GM18870 (cell line): Measurements from ENCODE around the gene CDRT4.
"Not testable (repeated sequence)": the region's sequence is repeated elsewhere in the genome, so short reads cannot be mapped to it uniquely, and the experiment has no call there.

Experiments used
- ATAC-seq: cut with Tn5 transposase; IDR thresholded peaks from one replicate; pipeline ENCODE4 v1.9.1; 2021; ENCODE audit warnings: moderate library complexity; ENCODE audit not compliant: unreplicated experiment

The CDRT4 gene

DNA sequence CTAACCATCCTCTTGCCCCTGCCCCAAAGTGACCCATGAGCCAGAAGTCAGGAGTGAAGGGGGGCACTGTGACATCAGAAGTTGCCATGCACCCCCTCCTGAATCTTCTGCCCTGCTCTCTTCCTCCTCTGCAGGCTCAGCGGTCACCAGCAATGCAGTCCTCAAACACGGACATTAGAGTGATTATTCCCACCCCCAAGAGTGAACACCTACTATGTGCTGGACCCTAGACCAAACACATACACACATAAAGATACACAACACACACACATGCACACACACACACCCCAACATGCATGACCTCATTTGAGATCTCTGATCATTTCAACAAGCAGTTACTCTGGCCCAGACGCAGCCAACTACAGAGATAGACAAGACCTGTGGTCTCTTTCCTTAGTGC lies at the start of gene CDRT4:
CDRT4 (minus strand) TSS at position 30 of the 400 bp plus-strand sequence. CDS start 27,383 bp downstream, outside the sequence.
- ATAC-seq, result no peak

DNA sequence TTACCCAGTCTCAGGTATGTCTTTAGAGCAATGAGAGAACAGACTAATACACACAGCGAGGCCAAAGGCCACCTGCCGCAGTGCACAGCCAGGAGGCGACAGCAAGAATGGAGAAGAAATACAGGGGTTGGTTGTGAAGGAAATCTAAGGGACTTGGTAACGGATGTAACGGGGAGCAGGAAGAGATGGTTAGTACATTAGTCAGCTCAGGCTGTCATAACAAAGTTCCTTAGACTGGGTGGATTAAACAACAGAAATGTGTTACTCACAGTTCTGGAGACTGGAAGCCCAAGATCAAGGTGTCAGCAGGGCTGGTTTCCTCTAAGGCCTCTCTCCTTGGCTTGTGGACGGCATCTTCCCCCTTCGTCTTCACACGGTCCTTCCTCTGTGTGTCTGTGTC lies 48.7 kb upstream of the CDRT4 start:
- ATAC-seq, result no peak

DNA sequence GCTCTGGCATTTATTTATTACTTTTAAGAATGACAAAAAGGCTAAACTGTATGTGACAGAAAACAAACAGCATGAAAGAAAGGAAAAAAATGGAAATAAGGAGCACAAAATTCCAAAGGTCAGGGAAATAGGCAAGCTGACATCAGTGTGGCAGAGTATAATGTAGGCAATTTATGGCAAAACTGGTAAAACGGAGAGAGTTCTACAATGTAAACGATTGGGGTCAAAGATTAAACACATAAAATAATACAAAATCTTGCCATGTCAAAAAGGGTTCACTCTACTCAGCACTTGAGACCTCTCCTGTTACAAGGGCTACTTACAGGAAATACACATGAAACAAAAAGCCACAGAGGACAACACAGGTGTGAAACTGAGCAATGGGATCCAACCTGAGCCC lies 47.0 kb upstream of the CDRT4 start:
- ATAC-seq, result no peak

DNA sequence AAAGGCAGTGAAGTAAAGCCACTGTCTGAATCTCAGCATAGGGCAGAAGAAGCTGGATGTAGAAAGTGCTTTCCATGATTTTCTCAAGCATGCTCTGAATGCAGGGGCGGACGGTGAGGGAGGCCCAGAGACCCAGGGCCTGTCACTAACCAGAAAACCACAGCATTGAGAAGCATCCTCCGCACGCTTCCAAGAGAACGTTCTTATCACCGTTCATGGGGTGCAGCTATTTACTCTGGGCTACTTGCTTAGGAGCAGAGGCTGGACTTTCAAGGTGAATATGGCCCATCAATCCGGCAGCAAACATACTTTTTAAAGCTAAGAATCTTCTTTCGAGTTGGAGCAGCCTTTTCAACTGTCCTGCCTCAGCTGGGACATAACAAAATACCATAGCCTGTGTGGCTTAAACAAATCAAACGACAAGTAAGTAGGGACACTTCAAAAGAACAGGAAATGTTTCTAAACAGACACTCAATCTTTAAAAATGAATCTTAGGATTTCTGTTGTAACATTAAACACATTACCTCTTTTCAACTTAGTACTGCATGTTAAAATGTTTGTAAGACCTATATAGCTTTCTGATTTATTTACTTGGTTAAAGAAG lies 46.5 kb upstream of the CDRT4 start:
- no peak for ATAC-seq

DNA sequence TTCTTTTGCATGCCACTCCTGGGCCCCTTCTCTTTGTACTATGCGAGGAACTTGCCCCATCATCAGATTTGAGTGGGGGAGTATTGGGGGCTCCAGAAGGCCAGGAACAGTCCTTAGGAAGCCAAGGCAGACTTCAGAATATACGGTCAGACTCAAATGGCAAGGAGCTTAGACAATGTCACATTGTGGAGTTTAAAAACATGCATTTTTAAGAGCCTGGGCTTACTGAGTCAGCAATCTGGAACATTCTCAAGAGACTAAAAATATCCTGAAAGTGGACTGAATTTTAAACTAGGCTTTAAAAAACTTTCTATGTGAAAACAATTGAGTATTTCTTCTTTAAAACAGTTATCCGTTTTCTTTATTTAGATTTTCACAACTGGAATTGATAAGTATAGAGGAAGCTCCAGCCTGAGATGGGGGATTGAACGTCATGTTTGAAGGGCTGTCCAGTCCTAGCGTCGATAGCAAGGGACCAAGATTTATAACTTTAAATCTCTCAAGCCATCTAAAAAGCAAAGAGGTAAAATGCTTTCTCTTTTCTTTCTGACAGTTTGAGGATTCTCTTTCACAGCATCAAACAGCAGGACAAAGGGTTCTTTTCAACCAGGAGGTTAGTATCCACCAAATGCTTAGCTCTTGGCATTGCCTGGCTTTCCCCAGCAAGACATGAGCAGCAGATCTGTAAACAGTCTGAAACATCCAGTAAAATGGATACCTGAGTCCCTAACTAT lies 45.8 kb upstream of the CDRT4 start:
- ATAC-seq, result no peak

DNA sequence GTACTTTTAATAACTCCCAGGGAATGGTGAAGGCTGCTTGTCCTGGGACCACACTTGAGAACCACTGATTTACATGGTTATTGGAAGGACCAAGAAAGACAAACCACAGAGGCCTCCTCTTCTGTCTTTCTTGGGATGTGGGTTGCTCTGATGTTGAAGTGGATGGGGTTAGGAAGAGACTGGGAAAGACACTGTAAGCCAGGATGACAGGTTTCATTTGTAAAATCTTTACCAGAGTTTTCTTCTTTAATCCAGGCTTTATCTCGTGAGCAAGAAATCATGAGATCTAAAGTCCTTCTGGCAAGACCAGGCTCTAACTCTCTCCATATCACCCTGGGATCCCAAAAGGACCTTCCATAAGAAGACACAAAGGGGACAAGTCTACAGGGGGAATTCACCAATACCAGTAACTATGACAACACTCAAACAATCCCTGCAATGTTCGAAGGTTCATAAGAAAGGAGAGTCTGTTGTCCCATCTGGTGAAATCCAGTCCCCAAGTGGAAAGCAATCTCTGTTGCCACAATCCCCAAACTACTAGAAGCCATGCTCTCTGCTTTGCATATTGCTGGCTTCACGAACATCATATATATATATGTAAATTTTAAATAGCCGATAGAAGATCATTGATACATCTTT lies 44.8 kb upstream of the CDRT4 start:
- no peak for ATAC-seq

DNA sequence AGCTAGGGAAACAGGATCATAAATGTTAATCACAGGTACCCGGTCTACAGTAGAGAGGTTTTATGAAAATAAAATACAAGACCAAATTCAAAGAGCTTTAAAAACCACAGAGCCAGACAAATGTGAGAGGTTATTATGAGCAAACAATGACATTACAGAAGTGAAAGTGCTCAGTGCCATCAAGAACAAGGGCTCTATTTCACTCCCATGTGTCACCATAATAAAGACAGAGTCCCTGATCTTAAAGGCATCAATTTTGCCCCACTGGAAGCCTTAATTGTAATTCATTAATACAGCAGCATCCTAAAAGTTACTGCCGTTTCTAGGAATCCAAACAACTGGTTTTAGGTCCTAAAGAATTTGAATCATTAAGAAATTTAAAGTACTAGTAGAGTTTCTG lies 43.7 kb upstream of the CDRT4 start:
- no peak for ATAC-seq

DNA sequence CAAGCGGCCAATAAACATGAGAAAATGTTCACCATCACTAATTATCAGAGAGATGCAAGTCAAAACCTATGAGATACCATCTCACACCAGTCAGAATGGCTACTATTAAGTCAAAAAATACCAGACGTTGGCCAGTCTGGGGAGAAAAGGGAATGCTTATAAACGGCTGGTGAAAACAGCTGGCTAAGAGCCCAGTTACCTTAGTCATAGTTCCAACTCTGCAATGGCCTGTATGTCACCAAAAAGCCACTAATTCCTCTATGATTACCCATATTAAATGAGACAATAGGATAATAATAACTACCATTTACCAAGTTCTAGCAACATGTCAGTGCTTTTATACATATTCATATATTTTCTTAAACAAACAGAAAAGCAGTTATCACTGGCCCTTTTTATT lies 42.9 kb upstream of the CDRT4 start:
- ATAC-seq, result no peak

DNA sequence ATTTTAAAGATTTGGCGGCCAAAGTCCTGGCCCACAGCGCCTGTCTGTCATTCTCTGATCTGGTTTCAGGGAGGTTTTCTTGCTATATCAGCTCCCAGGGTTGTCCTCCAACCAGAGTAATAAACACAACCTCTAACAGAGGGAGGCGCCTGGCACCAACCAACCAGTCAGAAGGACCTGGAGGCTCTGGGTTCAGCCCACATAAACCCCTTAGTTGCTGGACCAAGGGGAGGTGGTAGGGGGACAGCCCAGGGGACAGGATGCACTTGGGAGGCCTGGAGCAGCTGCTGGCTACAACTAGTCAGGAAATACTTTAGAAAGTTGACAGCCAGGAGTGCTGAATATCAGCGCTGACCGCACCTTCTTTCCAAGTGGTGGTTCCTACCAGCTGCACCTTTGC lies 41.7 kb upstream of the CDRT4 start:
- no peak for ATAC-seq

DNA sequence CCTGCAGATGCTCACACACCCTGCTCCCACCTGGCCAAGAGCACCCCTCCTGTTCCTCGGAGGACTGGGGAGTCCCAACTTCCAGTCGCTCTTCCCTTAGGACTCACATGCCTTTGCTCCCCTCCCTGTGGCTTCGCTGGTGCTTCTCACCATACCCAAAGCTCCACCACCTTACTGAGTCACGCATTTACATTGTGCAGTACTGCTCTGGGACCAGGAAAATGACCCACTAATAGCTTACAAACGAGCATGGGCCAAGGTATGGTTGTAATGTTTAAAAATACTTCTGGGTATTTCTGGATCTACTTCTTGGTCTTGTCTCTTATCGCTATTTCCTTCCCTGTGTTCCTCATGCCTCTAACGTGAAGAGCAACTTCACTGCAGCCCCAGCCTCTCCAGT lies 41.0 kb upstream of the CDRT4 start:
- no peak for ATAC-seq

DNA sequence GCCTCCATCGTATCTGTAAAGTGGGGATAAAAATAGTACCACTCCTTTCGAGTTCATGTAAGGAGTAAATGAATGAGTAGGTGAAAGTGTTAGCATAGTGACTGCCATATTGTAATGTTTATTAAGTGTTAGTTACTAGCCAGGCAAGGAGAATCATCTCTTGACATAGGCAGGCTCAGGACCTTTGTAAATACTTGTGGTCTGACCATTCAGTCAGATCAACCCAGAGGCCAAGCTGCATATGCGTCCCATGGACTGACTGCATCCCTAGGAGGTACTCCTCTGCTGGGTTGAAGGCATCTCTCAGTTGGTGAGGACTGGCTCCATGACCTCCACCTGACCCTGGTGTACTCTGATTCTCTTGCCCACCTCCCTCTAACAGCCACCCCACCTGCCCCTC lies 40.5 kb upstream of the CDRT4 start:
- ATAC-seq, result no peak

DNA sequence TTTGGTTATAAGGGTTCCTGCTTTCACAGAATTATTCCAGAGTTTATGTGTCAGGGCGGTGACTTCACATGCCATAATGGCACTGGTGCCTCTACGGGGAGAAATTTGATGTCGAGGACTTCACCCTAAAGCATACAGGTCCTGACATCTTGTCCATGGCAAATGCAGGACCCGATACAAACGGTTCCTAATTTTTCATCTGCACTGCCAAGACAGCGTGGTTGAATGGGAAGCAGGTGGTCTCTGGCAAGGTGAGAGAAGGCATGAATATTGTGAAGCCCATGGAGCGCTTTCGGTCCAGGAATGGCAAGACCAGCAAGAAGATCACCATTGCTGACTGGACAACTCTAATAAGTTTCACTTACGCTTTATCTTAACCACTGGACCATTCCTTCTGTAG lies 39.6 kb upstream of the CDRT4 start:
- ATAC-seq, result no peak

DNA sequence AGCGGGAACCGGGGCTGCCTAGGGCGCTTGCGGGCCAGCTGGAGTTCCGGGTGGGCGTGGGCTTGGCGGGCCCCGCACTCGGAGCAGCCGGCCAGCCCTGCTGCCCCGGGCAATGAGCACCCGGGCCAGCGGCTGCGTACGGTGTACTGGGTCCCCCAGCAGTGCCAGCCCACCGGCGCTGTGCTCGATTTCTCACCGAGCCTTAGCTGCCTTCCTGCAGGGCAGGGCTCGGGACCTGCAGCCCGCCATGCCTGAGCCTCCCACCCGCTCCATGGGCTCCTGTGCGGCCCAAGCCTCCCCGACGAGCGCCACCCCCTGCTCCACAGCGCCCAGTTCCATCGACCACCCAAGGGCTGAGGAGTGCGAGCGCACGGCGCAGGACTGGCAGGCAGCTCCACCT lies 38.3 kb upstream of the CDRT4 start:
- ATAC-seq, result not testable (repeated sequence)

DNA sequence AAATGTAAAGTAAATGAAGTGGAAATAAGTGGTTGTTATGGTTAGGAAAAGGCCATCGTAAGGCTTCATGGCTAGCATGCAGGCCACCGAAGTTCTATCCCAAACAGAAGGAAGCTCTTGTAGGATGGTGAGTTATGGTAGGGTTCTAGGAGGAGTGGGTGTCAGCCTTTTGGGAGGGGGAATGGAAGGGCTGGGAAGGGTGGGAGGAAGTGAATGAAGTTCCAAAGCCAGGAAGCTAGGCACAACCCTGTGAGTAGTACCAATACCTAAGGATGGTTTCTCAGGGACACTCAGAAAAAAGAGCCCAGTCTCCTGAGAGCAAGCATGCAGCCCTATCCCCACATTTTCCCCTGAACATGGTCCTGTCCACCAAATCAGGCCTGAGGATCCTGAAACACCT lies 36.3 kb upstream of the CDRT4 start:
- no peak for ATAC-seq

DNA sequence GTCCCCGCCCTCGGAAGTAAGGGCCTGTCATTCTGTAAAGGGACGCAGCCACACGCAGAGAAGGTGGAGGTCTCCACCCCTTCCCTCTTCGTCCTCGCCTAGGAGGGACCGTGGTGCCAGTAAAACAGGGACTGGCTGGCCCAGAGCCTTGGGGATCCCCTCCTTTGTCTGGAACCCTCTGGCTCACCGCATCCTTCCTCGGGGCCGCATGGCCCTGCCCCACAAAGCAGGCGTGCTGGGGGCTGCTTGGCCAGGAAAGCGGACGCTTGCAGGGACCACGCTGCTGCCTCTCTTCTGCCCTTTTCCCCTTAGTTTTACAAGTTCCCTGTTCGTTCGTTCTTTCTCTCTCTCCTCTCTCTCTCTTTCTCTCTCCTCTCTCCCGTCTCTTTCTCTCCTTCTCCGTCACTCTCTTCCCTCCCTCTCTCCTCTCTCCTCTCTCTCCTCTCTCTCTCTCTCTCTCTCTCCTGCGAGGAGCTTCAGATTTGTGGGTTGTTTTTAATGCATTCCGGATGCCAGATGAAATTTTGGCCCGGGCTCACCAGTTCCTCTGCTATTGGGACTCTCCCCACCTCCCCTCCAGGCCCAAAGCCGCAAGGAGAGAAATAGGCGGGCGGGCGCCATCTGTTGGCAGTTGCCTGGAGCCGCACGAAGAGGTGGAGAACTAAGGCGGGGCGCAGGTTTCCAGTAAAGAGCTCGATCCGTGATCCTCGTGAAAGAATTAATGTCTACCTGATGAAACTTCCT lies 35.1 kb upstream of the CDRT4 start:
- ATAC-seq, result no peak

DNA sequence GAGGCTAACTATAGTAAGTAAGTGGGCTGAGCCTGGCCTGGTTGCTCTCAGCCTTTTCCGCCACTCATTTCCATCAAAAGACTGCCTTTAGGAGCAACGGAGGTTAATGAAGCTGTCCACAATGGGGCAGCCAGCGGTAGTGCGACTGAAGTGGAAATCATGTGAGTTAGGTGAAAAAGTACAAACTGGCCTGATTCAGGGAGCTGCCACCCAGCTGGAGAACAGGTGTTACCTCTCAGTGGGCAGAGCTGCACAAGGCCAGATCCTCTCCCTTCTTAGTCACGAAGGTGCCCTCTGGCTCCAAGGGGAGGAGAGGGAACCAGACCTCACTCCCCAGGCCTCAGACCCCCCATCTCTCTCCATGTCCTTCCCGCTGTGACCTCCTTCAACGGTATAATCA lies 34.4 kb upstream of the CDRT4 start:
- no peak for ATAC-seq

DNA sequence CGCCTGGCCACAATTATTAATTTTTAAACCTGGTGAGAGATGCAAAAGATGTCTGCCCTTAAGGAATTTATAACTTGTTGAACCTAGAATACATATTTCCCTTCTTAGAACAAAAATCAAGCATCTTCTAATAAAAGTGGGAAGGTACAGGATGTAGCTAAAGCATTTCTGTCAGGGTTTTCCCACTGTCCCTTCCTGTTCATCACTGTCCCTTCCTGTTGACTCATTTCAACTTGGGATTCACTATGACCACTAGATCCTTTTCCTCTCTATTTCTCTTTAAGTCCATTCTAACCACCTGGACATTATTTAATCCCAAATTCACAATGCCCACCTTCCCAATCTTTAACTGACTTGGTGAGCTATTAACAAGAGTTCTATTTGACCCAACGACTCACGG lies 33.9 kb upstream of the CDRT4 start:
- no peak for ATAC-seq

DNA sequence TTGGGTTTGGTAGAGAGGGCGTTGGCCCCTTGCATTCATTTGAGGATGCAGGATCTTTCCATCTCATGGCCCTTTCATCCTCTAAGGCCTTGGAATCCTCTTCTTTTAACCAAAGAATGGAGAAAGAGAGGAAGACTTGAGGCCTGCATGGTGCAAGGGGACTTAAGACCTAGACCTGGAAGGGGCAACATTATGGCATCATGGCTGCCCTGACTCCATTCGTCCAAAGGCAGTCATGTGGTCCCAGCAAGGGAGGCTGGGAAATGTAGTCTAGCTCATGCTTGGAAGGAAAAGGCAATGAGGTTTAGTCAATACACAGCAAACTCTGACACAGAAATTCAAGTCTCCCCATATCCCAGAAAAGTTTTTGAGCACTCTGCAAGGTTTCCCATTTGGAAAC lies 30.7 kb upstream of the CDRT4 start:
- no peak for ATAC-seq

DNA sequence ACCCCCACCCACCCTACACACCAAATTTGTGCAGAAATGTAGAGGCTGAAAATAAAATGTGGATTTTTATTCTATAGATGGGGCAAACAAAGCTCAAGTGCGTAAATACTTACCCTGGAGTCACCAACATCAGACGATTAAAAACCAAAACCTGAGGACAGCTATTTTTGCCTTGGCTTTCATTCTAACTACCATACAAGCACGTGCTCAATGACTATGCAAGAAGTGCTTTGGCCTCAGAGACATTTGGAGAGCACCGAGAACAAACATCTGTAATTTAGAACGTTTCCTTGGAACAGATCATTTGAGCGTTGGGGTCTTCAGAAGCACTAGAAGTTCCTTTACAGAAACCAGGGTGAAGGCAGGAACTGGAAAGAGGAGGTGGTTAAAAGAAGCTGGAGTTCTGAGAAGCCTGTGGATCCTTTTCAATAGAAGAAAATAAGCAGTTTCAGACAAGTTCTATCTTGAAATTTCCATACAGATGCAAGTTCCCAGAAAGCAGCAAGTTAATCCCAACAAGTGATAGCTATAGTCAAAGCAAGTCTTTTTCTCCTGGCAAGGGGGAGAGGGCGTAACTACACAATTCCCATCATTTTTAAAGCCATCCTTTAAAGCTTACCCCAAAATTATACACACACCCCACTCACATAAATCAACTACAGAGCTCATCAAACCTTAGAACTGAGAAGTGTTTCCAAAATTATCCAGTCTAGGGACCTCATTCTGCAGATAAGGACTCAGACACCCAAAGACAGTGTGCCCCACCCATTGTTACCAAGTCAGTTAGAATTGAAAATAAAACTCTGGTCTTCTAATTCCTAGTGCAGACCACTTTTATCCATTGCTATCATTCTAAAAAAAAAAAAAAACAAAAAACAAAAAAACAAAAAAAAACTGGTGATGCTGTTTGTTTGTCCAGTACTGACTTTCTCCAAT lies 29.6 kb upstream of the CDRT4 start:
- no peak for ATAC-seq

DNA sequence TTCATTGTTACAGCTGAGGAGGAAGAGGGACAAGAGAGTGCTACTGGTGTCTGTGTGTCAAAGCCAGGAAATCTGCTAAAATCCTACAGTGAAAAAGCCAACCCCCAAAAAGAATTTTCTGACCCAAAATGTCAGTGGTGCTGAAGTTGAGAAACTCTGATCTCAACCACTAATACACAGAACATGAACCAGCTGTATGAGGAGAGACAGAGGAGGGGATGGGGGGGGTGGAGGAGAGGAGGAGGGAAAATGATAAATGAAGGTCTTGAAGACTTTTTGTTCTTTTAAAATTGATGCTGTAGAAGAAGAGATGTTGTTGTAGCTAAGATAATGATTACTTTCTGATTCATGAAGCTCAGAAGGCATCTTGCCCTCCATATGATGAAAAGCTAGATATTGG lies 27.4 kb upstream of the CDRT4 start:
- no peak for ATAC-seq

DNA sequence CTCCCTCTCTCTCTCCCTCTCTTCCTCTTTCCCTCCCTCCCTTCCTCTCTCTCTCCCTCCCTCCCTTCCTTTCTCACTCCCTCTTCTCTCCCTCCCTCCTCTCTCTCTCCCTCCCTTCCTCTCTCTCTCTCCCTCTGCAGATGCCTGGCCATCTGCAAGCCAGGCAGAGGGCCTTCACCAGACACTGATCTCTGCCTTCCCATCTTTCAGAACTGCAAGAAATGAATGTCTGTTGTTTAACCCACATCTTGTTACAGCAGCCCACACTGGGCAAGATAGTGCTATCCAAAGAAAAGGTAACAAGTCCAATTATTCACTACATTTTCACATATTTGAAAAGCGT lies 26.2 kb upstream of the CDRT4 start:
- no peak for ATAC-seq
